Inflammatory macrophage (primary cell): ENCODE measurements around the gene SUSD3.

Source experiments
- DNase-seq, 2 donors: peaks; one replicate each; pipeline ENCODE4 v3.0.0-alpha.2; 2020 to 2022

SUSD3 gene

GRCh38 chr9:93030642-93031628 is 27.6 kb upstream of the SUSD3 start:
- no peak for DNase-seq

- DNase-seq, result peak; percentile 84 to 90
These were observed 26.7 kb upstream of the SUSD3 start for GRCh38 chr9:93031629-93032430.

GRCh38 chr9:93032545-93032944 is 26.0 kb upstream of the SUSD3 start:
- DNase-seq, result peak in 1 of 2 donors; percentile 50

- DNase-seq, result no peak
These were observed 25.0 kb upstream of the SUSD3 start for GRCh38 chr9:93033531-93033930.

- no peak for DNase-seq
These were observed 23.3 kb upstream of the SUSD3 start for GRCh38 chr9:93035106-93035660.

- no peak for DNase-seq
These were observed 22.6 kb upstream of the SUSD3 start for GRCh38 chr9:93035821-93036351.

GRCh38 chr9:93036887-93037475 is 21.5 kb upstream of the SUSD3 start:
- DNase-seq, result no peak

- DNase-seq, result peak; percentile 73 to 76
These were observed 21.0 kb upstream of the SUSD3 start for GRCh38 chr9:93037476-93037971.

GRCh38 chr9:93038918-93039317 is 19.6 kb upstream of the SUSD3 start:
- DNase-seq, result no peak

- DNase-seq, result no peak
These were observed 19.0 kb upstream of the SUSD3 start for GRCh38 chr9:93039456-93039855.

GRCh38 chr9:93039976-93040375 is 18.5 kb upstream of the SUSD3 start:
- no peak for DNase-seq

- no peak for DNase-seq
These were observed 18.1 kb upstream of the SUSD3 start for GRCh38 chr9:93040409-93040808.

- DNase-seq, result peak; percentile 21 to 22
These were observed 17.2 kb upstream of the SUSD3 start for GRCh38 chr9:93041108-93041802.

- DNase-seq, result peak in 1 of 2 donors; percentile 7
These were observed 15.4 kb upstream of the SUSD3 start for GRCh38 chr9:93043122-93043521.

GRCh38 chr9:93045521-93045920 is 13.0 kb upstream of the SUSD3 start:
- DNase-seq, result peak; percentile 51 to 90

- peak; percentile 20 to 45 for DNase-seq
These were observed 9.7 kb upstream of the SUSD3 start for GRCh38 chr9:93048566-93049448.

- no peak for DNase-seq
These were observed 9.0 kb upstream of the SUSD3 start for GRCh38 chr9:93049491-93049890.

GRCh38 chr9:93050231-93050630 is 8.3 kb upstream of the SUSD3 start:
- DNase-seq, result no peak

GRCh38 chr9:93051680-93052089 is 6.8 kb upstream of the SUSD3 start:
- no peak for DNase-seq

GRCh38 chr9:93052791-93053540 is 5.5 kb upstream of the SUSD3 start:
- no peak for DNase-seq
